Adrenal gland (tissue), 5 donors: ENCODE measurements around the gene TGOLN2.

Experiments used
- POLR2A ChIP-seq, 2 donors: fragments of 450-650 bp; IDR thresholded peaks; one replicate each; pipeline ENCODE4 v1.6.1; 2017; ENCODE audit warnings: antibody characterized with exemption in 2 of 2, mild to moderate bottlenecking in 2 of 2, moderate library complexity in 1 of 2
- TF ChIP-seq, protein P1 (sequence below), 6 experiments: fragments of 450-650 bp in 4 of 6; fragments of 200-600 bp in 2 of 6; sonication (generic) in 1 of 6; IDR thresholded peaks; 1 replicate in 5 of 6; 2 replicates in 1 of 6; pipeline versions ENCODE4 v1.5.1 to v1.8.0; 2016 to 2021; ENCODE audit warnings: antibody characterized with exemption in 6 of 6, mild to moderate bottlenecking in 2 of 6, moderate library complexity in 1 of 6
- donor health status: DM: no; HTN: no; CAD: no.

DNA sequence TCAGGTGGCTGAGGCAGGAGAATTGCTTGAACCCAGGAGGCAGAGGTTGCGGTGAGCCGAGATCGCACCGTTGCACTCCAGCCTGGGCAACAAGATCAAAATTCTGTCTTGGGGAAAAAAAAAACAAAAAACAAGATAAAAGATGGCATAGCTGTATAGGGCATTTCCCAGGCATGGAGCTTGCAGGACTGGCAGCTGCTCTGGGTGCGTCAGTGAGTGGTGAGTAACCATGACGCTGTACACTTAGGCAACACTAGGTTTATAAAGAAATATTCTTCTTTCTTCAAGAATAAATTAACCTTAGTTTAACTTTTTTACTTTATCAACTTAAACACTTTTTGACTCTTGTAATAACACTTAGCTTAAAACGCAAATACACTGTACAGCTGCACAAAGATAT is 15.4 kb downstream of the TGOLN2 start:
- no peak for TF ChIP-seq POLR2A (IDR thresholded peaks at IDR 0.05)
- TF ChIP-seq, protein P1, sequence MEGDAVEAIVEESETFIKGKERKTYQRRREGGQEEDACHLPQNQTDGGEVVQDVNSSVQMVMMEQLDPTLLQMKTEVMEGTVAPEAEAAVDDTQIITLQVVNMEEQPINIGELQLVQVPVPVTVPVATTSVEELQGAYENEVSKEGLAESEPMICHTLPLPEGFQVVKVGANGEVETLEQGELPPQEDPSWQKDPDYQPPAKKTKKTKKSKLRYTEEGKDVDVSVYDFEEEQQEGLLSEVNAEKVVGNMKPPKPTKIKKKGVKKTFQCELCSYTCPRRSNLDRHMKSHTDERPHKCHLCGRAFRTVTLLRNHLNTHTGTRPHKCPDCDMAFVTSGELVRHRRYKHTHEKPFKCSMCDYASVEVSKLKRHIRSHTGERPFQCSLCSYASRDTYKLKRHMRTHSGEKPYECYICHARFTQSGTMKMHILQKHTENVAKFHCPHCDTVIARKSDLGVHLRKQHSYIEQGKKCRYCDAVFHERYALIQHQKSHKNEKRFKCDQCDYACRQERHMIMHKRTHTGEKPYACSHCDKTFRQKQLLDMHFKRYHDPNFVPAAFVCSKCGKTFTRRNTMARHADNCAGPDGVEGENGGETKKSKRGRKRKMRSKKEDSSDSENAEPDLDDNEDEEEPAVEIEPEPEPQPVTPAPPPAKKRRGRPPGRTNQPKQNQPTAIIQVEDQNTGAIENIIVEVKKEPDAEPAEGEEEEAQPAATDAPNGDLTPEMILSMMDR (IDR thresholded peaks at IDR 0.05) = no peak
